Measurements from ENCODE around the gene HM13.

DNA sequence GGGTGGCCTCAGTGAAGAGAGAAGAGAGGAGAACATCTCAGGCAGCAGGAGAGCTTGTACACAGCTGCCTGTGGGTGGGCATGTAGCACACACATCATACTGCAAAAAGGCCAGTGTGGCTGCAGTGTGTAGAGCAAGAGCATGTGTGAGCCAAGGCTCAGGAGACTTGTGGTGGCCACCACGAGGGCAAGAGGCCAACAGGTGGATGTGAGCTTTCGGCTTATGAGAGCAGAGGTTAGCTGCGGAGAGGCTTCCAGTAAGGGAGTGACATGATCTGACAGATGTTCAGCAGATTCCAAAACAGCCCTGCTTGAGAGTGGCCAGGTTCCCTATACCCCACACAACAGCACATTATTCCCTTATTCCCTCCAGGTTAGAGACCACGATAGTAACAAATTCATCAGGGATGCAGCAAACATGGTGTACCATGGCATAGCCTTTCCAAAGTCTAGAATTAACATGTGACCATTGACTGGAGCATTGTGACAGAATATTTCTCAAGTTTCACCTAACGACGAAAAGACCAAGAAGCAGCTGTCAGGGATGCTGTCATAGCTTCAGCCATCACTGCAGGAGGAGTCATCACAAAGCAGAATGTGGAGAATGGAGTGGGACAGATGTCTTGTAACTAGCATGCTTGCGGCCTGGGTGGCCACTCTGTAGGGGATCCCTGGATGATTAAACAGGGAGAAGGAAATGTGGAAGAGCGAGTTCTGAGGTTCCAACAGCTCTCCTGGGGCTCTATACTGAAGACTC lies 23.1 kb downstream of the HM13 start:
- TF ChIP-seq, protein P1, sequence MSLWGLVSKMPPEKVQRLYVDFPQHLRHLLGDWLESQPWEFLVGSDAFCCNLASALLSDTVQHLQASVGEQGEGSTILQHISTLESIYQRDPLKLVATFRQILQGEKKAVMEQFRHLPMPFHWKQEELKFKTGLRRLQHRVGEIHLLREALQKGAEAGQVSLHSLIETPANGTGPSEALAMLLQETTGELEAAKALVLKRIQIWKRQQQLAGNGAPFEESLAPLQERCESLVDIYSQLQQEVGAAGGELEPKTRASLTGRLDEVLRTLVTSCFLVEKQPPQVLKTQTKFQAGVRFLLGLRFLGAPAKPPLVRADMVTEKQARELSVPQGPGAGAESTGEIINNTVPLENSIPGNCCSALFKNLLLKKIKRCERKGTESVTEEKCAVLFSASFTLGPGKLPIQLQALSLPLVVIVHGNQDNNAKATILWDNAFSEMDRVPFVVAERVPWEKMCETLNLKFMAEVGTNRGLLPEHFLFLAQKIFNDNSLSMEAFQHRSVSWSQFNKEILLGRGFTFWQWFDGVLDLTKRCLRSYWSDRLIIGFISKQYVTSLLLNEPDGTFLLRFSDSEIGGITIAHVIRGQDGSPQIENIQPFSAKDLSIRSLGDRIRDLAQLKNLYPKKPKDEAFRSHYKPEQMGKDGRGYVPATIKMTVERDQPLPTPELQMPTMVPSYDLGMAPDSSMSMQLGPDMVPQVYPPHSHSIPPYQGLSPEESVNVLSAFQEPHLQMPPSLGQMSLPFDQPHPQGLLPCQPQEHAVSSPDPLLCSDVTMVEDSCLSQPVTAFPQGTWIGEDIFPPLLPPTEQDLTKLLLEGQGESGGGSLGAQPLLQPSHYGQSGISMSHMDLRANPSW (CRISPR knock-in tag; conservative IDR thresholded peaks at IDR 0.05; ENCODE audit: low read depth): no peak
- TF ChIP-seq, protein P2, sequence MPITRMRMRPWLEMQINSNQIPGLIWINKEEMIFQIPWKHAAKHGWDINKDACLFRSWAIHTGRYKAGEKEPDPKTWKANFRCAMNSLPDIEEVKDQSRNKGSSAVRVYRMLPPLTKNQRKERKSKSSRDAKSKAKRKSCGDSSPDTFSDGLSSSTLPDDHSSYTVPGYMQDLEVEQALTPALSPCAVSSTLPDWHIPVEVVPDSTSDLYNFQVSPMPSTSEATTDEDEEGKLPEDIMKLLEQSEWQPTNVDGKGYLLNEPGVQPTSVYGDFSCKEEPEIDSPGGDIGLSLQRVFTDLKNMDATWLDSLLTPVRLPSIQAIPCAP (CRISPR knock-in tag; IDR thresholded peaks at IDR 0.05): no peak
- TF ChIP-seq, protein P3, sequence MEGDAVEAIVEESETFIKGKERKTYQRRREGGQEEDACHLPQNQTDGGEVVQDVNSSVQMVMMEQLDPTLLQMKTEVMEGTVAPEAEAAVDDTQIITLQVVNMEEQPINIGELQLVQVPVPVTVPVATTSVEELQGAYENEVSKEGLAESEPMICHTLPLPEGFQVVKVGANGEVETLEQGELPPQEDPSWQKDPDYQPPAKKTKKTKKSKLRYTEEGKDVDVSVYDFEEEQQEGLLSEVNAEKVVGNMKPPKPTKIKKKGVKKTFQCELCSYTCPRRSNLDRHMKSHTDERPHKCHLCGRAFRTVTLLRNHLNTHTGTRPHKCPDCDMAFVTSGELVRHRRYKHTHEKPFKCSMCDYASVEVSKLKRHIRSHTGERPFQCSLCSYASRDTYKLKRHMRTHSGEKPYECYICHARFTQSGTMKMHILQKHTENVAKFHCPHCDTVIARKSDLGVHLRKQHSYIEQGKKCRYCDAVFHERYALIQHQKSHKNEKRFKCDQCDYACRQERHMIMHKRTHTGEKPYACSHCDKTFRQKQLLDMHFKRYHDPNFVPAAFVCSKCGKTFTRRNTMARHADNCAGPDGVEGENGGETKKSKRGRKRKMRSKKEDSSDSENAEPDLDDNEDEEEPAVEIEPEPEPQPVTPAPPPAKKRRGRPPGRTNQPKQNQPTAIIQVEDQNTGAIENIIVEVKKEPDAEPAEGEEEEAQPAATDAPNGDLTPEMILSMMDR (IDR thresholded peaks at IDR 0.05): no peak
- TF ChIP-seq, protein P4, sequence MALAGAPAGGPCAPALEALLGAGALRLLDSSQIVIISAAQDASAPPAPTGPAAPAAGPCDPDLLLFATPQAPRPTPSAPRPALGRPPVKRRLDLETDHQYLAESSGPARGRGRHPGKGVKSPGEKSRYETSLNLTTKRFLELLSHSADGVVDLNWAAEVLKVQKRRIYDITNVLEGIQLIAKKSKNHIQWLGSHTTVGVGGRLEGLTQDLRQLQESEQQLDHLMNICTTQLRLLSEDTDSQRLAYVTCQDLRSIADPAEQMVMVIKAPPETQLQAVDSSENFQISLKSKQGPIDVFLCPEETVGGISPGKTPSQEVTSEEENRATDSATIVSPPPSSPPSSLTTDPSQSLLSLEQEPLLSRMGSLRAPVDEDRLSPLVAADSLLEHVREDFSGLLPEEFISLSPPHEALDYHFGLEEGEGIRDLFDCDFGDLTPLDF (CRISPR knock-in tag; IDR thresholded peaks at IDR 0.05): no peak
- TF ChIP-seq GABPB1 (CRISPR knock-in tag; IDR thresholded peaks at IDR 0.05): no peak

Measured in WTC11 (cell line).